Anterior cingulate cortex (tissue), 58 donors: ENCODE data around the gene ZNRF3.
"Not testable (repeated sequence)": the region's sequence is repeated elsewhere in the genome, so short reads cannot be mapped to it uniquely, and the experiment has no call there.

Experiments
- DNase-seq, 58 donors: peaks; one replicate each; lab custom pipeline; 2025; lab: John Stamatoyannopoulos, UW

The ZNRF3 gene

DNA sequence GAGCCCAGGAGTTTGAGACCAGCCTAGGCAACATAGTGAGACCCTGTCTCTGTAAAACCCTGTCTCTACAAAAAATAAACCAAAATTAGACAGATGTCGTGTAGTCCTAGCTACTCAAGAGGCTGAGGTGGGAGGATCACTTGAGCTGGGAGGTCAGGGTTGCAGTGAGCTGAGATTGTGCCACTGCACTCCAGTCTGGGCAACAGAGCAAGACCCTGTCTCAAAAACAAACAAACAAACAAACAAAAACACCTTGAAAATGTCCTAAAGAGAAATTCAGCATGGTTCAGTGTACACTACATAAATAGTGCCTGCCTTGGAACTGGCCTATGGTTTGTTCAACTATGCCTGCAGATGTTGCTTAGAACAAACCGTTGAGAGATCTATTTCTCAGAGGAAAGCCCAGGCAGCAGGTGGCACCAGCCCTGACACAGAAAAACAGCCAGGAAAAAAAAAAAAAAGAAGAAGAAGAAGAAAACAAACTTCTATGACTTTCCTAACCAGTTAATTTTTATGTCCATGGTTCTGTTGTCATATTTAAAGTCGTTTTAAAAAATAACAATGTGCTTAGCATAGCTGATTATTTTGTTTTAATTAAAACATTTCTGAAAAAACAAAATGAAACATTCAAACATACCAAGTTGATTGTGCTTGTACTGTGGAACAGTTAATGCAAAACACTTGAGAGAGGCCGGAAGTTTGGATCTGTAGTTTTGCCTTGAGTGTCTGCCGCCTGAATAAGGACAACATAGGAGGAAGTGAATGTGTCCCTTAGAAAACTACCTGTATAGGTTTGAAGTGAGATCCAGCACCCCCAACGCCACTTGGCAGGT, 194.9 kb downstream of the ZNRF3 start:
- DNase-seq = no peak

- no peak for DNase-seq
Observed at GRCh38 chr22:29078869-29079207, 195.5 kb downstream of the ZNRF3 start.

DNA sequence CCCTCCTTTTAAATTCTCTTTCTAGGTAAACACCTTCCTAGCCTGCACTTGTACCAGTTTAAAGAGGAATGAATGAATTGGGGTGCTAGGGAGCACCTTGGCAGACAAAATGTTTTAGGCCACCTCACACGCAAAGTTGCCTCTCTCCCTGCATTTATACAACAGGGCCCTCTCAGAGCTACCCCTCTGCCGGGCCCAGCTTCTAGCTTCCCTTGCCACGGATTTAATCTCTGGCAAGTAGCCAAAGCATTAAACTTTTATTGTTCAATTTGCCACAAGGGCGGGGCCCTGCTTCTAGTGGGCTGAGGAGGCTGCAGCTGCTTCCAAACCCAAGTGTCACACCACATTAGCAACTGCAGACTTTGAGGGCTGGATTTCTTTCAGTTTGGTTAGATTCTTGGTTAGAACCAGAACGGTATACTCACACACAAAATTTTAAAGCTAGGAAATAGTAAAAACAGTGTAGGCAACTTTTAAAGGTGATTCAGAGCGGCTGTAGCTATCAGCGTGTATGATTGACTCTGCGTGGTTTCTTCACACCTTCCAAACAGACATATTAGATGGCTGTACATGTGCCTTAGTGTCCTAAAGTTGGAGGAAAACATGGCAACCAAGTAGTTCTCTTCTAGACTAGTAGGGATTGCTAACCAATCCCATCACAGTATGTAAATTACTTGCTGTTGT, 196.0 kb downstream of the ZNRF3 start:
- DNase-seq = no peak

DNA sequence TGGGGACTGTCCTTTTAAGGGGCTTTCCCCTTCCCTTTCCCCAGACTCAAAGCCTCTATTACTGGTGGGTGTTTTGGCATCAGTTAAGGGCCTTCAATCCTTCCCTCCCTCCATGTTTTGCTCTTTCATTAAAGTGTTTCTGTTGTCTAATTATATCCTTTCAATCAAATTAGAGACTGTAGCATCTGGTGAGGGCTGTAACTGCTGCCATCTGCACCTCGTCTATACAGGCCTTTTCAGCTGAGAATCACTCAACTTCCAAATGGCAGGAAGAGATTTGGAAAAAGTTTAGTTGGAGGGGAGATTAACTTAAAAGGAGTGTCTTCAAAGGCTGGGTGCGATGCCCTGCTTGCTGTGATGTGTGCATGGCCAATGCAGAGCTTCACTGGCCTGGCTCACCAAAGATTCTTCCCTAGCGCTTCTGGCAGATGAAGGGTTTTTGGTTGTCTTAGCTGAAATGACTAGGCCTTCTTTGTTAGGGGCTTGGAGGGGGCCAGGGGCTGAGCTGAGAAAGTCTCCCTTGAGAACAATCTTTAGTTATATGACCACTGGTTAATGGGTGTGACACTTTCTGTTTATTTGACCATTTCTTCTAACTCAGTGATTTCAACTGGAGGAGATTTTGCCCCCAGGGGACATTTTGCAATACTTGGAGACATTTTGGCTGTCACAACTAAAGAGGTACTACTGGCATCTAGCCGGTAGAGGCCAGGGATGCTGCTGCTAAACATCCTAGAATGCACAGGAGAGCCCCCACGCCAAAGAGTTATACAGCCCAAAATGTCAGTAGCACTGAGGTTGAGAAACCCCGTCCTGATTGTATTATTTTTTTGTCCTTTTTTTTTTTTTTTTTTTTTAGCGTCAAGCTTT, 197.0 kb downstream of the ZNRF3 start:
- no peak for DNase-seq

DNA sequence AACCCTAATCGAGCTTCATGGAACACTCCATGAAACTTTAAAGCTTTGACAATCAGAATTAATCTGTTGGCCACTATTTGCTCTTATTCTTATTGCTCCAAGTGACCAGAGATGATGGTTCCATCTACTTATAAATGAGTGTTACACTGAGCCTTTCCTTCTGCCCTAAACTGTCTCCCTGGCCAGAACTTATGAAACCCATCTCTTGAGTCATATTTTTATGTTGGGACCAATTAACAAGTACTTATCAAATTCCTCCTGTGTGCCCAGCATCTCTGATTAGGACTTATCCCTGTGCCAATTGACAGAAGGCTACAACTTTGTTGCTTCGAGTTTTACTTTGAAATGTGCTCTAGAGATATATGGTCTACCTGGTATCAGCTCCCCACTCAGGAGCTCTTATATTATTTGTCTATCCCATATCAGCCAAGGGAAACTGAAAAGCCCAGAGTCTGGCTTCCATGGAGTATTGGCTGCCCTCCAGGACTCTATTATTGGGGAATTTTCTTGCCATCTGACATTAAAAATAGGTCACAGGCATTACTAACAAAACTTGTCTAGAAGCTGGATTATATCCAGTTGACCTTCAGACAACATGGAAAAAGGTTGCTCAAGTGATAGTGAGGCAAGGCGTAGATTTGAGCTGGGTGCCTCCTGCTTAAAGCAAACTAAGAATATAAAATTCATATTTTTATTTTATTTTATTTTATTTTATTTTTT, 198.3 kb downstream of the ZNRF3 start:
- no peak for DNase-seq

DNA sequence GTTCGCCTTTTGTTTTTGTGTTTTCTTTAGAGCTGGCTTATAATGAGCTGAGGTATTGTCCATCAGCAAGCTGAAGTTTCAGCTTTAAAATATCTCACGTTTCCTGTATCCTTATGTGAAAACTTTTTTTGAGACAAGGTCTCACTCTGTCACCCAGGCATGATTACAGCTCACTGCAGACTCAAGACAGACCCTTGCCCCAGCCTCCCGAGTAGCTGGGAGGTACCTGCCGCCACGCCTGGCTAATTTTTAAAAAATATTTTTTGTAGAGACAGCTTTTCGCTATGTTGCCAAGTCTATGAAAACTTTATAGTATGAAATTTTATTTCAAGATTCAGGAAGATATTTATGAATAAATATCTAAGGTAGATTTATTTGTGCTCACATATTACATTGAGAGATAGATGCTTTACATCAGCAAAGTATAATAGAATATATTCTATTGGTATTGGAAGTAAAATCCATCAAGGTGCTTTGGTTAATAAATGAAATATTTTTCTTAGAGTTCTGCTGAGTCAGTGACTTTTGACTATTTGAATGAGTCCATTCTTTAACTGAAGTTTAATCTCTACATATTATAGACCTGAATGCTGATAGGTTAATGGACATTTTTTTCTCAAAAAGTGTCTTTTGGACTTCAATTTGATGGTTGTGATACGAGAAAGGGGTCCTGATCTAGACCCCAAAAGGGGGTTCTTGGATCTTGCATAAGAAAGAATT, 199.6 kb downstream of the ZNRF3 start:
- no peak for DNase-seq

- DNase-seq = not testable (repeated sequence)
Observed at GRCh38 chr22:29083576-29083932, 200.2 kb downstream of the ZNRF3 start.

DNA sequence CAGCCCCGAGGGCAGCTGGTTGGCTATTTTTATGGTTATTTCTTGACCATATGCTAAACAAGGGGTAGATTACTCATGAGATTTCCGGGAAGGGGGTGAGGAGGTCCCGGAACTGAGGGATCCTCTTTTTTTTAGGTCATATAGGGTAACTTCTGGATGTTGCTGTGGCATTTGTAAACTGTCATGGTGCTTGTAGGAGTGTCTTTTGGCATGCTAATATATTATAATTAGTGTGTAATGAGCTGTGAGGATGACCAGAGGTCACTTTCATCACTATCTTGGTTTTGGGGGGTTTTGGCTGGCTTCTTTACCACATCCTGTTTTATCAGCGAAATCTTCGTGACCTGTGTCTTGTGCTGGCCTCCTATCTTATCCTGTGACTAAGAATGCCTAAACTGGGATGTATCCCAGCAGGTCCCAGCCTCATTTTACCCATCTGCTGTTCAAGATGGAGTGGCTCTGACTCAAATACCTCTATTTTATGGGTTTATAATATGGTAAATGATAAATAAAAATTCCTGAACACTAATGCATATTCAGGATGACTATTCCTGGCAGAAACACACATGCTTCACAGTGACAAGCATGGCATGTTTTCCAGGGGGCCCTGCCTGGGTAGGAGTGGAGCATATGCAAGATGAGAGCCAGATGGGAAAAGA, 200.7 kb downstream of the ZNRF3 start:
- no peak for DNase-seq

- no peak for DNase-seq
Observed at GRCh38 chr22:29087012-29087411, 203.6 kb downstream of the ZNRF3 start.

DNA sequence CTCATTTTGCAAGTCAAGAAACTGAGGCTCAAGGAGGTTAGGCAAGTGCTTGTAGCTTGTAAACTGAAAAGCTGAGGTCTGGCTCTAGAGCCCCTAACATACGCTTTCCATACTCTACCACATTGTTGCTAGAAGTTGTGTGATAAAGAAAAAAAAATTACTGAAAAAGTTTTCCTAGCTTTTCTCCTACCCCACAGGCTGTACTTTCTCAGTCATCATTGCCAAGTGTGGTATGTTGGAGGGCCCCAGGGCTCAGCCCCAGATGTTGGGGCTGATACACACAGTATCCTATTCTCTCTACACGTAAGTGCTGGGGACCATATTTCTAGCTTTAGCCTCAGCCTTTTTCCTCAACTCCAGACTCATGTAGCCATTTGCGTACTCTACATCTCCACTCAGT, 205.4 kb downstream of the ZNRF3 start:
- DNase-seq = no peak

DNA sequence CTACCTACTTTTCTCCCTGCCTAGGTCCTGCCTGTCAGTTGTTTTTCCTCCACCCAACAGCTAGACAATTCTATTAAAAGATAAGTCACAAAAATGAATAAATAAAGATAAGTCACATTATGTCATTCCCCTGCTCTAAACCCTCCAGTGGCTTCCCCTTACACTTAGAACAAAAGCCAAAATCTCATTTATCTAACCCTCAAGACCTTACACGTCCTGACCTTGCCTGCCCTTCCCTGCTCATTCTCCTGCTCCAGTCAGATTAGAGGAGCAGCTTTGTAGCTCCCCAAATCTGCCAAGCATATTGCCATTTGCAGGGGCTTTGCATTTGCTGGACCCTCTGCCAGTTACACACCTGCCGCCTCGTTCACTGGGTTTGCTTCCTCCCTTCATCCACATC, 206.1 kb downstream of the ZNRF3 start:
- DNase-seq = no peak

GRCh38 chr22:29090039-29090438, 206.7 kb downstream of the ZNRF3 start:
- no peak for DNase-seq

DNA sequence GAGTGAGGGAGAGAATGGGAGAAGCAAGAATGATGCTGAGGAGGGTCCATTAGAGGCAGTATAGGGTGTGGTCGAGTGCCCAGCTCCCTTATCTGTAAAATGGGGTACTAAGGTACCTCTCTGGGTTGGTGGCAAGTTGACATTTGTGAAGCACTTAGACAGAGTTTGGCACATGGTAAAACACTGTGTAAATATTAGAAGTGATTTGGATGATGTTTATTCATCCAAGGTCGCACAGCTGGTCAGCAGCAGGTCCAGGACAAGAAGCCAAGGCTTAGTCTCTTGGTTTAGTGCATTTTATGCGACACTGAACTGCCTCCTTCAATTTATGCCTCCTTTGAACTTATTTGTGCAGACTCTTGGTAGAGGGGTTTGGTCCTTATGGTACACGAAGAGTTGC, 208.9 kb downstream of the ZNRF3 start:
- no peak for DNase-seq

DNA sequence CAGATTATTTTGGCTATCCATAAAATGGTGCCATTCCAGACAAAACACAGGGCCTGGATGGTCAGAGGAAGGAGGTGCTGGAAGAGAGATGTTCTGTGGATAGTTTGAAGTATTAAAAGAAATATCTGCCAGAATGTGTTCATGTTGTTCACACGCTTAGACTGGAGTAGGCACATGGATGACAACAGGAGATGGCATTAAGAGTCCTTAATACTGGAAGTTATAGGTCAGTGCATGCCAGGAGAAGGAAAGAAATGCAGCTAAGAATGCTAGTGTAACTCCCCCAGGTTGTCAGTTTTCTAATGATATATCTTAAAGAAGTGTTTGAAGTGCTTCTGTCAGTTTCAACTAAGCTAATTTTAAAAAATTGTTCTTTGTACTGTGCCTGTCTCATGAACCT, 209.7 kb downstream of the ZNRF3 start:
- no peak for DNase-seq

- peak in 1 of 58 donors; percentile 4 for DNase-seq
Observed at GRCh38 chr22:29093501-29094300, 210.3 kb downstream of the ZNRF3 start.

GRCh38 chr22:29095459-29095858, 212.1 kb downstream of the ZNRF3 start:
- DNase-seq = no peak

- DNase-seq = peak in 9 of 58 donors; percentile 7 to 32 (median 20)
Observed at GRCh38 chr22:29096736-29097669, 213.6 kb downstream of the ZNRF3 start.
